GM18505 (cell line): ENCODE results near the gene DMTF1.
"Not testable (repeated sequence)": the region's sequence is repeated elsewhere in the genome, so short reads cannot be mapped to it uniquely, and the experiment has no call there.

ENCODE experiments used
- ATAC-seq: cut with Tn5 transposase; IDR thresholded peaks from one replicate; pipeline ENCODE4 v1.9.1; 2021; ENCODE audit not compliant: unreplicated experiment
- POLR2A ChIP-seq: IDR thresholded peaks from 4 replicates; pipeline ENCODE4 v1.6.1; 2011; ENCODE audit warnings: borderline replicate concordance; ENCODE audit not compliant: insufficient read depth, insufficient read length; ENCODE audit errors: extremely low read depth

Gene DMTF1

DNA sequence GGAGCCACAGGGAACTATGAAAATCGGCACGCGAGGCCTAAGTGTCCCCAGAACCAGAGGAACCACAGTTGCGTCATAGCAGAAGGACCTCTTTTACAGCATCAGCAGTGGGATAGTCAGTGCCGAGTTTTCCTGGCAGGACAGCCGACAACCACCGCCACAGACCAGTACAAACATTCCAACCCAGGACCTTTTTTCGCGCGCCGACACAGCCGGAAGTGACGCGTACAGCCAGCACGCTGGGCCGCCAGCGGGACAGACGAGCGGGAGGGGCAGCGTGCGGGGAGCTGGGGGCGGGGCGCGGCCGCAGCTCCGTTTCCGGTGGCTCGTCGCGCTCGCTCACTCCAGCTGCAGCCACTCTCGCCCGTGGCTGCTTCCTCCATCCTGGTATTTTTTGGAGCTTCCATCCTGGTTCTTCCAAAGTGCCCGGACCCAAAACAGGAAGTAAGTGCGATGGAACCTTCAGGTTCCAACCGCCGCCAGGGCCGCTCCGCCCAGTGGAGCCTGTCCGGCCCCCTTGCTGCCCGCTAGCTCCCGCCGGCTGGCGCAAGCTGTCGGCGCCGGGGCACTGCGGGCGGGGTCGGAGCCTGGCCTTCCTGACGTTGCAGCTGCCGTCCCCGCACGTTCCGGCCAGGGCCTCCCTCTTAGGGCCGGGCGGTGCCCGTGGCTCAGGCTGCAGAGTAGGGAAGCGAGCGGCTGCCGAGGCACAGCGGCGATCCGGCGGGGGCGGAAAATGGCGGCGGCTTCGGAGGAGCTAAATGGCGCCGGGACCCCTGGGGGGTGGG lies at the start of gene DMTF1:
Gene DMTF1, plus strand, starts transcription at position 342 of the 785 bp plus-strand sequence. CDS start 12,489 bp downstream, outside the sequence.
- TF ChIP-seq POLR2A: peak; percentile 97
- ATAC-seq: peak; percentile 89

DNA sequence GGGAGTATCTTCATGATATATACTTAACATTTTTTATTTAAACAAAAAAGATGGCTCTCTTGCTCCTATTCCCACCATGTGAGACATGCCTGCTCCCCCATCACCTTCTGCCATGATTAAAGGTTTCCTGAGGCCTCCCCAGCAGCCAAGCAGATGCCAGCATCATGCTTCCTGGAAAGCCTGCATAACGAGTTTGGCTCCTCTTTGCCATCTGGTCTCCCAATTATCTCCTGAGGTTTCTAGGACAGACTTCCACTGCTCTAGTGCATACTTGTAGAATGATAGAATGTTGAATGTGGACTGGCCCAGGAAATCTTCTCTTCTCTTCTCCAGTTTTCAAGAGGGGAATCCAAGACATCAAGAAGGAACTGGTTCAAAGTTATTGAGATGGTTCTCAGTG lies 46.9 kb upstream of the DMTF1 start:
- no peak for TF ChIP-seq POLR2A

DNA sequence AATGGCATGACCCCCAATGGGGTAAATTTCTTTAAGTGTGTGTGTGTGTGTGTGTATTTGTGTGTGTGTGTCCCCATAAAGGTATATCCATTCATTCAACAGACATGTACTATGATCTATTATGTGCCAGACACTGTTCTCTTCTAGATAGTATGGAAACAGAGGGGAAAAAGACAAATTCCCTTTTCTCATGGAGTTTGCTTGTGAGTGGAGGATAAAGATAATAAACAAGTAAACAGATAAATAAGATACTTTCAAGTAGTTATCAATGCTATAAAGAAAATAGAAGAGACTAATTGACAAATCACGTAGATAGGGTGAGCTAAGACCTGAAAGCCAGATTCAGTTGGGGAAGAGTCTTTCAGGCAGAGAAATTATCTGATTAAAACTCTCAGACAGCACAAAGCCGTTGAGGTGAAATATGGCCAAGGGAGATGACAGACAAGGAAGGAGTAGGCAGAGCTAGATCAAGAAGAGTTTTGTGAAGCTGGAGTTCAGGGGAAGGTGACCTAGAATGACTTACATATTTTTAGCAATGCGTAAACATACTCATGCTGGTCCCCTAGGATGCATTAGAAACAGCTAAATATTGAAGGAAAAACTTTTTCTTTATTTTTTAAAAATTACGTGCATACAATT lies 45.2 kb upstream of the DMTF1 start:
- no peak for TF ChIP-seq POLR2A
- no peak for ATAC-seq

More for the DNA sequence above, 46.9 kb upstream of the DMTF1 start:
- ATAC-seq: no peak

GRCh38 chr7:87107949-87108776 lies 44.1 kb upstream of the DMTF1 start:
- TF ChIP-seq POLR2A: no peak
- no peak for ATAC-seq

DNA sequence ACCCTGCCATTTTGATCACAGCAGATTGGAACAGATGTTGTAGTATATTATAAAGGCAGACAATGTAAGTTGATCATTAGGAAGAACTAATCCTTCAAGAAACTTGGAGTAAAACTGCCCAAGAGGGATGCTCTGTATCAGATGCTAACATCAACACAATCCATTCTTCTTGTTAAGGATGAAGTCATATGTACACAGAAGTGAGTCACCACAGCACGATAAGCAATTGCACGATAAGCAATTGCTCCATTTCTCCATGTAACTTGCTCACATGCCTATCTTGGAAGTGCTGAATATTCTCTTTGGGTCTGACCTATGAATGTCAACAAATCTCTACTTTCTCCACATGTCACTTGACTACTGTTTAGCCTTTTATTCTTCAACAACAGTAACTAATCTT lies 41.5 kb upstream of the DMTF1 start:
- TF ChIP-seq POLR2A: no peak
- ATAC-seq: no peak

GRCh38 chr7:87111877-87112276 lies 40.4 kb upstream of the DMTF1 start:
- no peak for ATAC-seq
- TF ChIP-seq POLR2A: no peak

DNA sequence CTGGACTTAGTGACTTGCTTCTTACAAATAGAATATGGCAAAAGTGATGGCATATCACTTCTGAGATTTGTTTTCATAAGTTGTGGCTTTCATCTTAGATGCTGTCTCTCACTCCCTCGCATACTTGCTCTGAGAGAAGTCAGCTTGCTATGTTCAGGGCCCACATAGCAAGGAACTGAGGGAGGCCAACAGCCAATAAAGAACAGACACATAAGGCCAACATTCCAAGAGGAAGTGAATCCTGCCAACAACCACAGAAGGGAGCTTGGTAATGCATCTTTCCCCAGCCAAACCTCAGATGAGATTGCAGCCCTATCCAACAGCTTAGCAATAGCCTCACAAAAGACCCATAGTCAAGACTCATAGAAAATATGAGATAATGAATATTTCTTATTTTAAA lies 39.2 kb upstream of the DMTF1 start:
- no peak for TF ChIP-seq POLR2A
- ATAC-seq: no peak

GRCh38 chr7:87113904-87114303 lies 38.3 kb upstream of the DMTF1 start:
- not testable (repeated sequence) for ATAC-seq

DNA sequence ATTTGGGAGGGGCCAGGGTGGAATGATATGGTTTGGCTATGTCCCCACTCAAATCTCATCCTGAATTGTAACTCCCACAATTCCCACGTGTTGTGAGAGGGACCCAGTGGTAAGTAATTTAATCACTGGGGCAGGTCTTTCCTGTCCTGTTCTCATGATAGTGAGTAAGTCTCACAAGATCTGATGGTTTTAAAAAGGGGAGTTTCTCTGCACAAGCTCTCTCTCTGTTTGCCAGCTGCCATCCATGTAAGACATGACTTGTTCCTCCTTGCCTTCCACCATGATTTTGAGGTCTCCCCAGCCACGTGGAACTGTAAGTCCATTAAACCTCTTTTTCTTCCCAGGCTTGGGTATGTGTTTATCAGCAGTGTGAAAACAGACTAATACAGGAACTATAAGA lies 36.5 kb upstream of the DMTF1 start:
- not testable (repeated sequence) for ATAC-seq

DNA sequence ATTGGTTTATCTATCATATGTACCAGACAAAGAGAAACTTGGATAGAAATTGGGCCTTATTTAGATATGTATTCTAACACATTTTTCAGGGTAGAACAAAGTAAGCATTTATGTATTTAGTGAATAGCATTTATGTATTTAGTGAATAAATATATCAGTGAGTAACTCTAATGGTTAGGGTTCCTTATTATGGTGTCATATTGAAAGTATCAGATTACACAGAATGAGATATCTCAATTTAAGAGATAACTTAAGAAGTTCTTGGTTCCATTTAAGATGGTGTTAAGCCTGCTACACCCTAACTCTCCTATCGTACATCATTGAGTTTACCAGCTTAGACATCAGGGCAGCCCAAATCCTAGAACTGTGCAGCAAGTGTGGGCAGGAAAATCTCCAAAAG lies 35.9 kb upstream of the DMTF1 start:
- no peak for TF ChIP-seq POLR2A
- no peak for ATAC-seq

- ATAC-seq: no peak
- no peak for TF ChIP-seq POLR2A
Measured at GRCh38 chr7:87119581-87119980, 32.7 kb upstream of the DMTF1 start.

- TF ChIP-seq POLR2A: no peak
Measured at GRCh38 chr7:87123105-87123504, 29.1 kb upstream of the DMTF1 start.

GRCh38 chr7:87127019-87127418 lies 25.2 kb upstream of the DMTF1 start:
- TF ChIP-seq POLR2A: no peak
- ATAC-seq: no peak

More at GRCh38 chr7:87123105-87123504, 29.1 kb upstream of the DMTF1 start:
- no peak for ATAC-seq

DNA sequence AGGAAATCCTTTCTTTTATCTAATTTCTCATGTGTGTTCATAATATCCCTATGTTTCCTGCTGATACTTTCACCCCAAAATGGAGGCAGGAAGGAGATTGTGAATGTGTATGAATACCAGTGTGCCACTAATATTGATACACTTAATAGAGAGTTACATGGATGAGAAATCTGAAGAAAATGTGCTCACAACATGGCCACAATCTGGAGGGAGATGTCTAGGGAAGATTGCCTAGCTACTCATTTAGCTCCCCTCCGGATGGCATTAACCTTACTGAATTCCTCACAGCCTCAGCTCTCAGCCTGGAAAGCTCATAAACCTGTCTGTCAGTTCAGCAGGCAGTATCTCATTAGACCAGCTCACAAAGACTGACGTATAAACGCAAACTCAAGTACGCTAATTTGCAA lies 23.4 kb upstream of the DMTF1 start:
- ATAC-seq: no peak
- TF ChIP-seq POLR2A: no peak

DNA sequence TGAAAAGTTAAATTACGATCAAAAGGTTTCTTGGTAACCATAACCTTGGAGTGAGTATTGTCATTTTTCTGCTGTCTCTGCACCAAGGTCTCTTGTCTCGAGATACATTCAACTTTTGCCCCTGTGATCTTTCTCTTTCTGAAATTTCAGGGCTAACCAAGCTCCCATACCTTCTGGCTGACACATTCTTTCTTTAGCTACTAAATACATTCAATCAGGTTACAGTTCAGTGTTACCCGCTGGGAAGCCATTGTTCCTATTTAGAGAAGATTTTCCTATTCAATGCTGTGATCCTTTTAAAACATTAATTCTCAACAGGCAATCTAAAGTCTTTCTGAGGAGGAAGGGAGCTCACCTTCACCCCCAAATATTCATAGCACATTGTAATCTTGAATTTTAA lies 22.9 kb upstream of the DMTF1 start:
- ATAC-seq: no peak
- TF ChIP-seq POLR2A: no peak
